ENCODE data around the gene RGS18. TPM values are rescaled to one million over a fixed set of nuclear protein-coding genes. Genes with fewer than 3 reads are reported as not detected.

The RGS18 gene
- total and polyA plus RNA-seq, 2 experiments from 2014 or later = not detected

GRCh38 chr1:192122668-192123067 is 35.6 kb upstream of the RGS18 start (continued):
- TF ChIP-seq, protein P1, sequence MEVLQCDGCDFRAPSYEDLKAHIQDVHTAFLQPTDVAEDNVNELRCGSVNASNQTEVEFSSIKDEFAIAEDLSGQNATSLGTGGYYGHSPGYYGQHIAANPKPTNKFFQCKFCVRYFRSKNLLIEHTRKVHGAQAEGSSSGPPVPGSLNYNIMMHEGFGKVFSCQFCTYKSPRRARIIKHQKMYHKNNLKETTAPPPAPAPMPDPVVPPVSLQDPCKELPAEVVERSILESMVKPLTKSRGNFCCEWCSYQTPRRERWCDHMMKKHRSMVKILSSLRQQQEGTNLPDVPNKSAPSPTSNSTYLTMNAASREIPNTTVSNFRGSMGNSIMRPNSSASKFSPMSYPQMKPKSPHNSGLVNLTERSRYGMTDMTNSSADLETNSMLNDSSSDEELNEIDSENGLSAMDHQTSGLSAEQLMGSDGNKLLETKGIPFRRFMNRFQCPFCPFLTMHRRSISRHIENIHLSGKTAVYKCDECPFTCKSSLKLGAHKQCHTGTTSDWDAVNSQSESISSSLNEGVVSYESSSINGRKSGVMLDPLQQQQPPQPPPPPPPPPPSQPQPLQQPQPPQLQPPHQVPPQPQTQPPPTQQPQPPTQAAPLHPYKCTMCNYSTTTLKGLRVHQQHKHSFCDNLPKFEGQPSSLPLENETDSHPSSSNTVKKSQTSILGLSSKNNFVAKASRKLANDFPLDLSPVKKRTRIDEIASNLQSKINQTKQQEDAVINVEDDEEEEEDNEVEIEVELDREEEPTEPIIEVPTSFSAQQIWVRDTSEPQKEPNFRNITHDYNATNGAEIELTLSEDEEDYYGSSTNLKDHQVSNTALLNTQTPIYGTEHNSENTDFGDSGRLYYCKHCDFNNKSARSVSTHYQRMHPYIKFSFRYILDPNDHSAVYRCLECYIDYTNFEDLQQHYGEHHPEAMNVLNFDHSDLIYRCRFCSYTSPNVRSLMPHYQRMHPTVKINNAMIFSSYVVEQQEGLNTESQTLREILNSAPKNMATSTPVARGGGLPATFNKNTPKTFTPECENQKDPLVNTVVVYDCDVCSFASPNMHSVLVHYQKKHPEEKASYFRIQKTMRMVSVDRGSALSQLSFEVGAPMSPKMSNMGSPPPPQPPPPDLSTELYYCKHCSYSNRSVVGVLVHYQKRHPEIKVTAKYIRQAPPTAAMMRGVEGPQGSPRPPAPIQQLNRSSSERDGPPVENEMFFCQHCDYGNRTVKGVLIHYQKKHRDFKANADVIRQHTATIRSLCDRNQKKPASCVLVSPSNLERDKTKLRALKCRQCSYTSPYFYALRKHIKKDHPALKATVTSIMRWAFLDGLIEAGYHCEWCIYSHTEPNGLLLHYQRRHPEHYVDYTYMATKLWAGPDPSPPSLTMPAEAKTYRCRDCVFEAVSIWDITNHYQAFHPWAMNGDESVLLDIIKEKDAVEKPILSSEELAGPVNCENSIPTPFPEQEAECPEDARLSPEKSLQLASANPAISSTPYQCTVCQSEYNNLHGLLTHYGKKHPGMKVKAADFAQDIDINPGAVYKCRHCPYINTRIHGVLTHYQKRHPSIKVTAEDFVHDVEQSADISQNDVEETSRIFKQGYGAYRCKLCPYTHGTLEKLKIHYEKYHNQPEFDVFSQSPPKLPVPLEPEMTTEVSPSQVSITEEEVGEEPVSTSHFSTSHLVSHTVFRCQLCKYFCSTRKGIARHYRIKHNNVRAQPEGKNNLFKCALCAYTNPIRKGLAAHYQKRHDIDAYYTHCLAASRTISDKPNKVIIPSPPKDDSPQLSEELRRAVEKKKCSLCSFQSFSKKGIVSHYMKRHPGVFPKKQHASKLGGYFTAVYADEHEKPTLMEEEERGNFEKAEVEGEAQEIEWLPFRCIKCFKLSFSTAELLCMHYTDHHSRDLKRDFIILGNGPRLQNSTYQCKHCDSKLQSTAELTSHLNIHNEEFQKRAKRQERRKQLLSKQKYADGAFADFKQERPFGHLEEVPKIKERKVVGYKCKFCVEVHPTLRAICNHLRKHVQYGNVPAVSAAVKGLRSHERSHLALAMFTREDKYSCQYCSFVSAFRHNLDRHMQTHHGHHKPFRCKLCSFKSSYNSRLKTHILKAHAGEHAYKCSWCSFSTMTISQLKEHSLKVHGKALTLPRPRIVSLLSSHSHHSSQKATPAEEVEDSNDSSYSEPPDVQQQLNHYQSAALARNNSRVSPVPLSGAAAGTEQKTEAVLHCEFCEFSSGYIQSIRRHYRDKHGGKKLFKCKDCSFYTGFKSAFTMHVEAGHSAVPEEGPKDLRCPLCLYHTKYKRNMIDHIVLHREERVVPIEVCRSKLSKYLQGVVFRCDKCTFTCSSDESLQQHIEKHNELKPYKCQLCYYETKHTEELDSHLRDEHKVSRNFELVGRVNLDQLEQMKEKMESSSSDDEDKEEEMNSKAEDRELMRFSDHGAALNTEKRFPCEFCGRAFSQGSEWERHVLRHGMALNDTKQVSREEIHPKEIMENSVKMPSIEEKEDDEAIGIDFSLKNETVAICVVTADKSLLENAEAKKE (CRISPR knock-in tag; IDR thresholded peaks at IDR 0.05) = no peak
- TF ChIP-seq JUNB (IDR thresholded peaks at IDR 0.05; ENCODE audit: unreplicated experiment) (no peak), NANOG (IDR thresholded peaks at IDR 0.05; ENCODE audit: borderline replicate concordance) (no peak), EZH2 (IDR thresholded peaks at IDR 0.05; ENCODE audit: low read depth, unreplicated experiment) (no peak), CREB1 (CRISPR knock-in tag; IDR thresholded peaks at IDR 0.05; ENCODE audit: low read depth) (no peak)
- TF ChIP-seq, protein P2, sequence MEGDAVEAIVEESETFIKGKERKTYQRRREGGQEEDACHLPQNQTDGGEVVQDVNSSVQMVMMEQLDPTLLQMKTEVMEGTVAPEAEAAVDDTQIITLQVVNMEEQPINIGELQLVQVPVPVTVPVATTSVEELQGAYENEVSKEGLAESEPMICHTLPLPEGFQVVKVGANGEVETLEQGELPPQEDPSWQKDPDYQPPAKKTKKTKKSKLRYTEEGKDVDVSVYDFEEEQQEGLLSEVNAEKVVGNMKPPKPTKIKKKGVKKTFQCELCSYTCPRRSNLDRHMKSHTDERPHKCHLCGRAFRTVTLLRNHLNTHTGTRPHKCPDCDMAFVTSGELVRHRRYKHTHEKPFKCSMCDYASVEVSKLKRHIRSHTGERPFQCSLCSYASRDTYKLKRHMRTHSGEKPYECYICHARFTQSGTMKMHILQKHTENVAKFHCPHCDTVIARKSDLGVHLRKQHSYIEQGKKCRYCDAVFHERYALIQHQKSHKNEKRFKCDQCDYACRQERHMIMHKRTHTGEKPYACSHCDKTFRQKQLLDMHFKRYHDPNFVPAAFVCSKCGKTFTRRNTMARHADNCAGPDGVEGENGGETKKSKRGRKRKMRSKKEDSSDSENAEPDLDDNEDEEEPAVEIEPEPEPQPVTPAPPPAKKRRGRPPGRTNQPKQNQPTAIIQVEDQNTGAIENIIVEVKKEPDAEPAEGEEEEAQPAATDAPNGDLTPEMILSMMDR (conservative IDR thresholded peaks at IDR 0.05; ENCODE audit: low read depth in 2 of 2) = no peak

DNA sequence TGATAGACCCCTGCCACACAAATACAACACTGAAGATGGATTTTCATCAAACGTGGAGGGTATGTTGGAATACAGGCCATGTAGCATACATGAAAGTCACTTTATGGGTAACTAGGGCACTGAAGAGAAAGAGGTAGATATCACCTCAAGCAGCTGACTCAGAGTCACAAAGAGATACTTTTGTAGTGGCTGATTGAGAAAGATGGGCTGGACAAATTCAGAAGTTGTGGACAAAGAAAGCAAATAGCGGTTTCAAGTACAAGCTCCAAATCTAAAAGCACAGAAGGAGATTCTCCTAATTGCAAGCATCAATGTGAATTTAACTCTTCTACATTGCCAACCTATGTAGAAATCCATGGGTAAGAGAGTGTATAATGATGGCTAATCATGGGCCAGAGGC is 35.0 kb upstream of the RGS18 start:
- no peak for ATAC-seq
- H3K27me3 Mint-ChIP-seq (ENCODE audit: insufficient read depth, low read depth, poor library complexity) = peaks cover 1% of the 10 kb centered on the region
- Histone ChIP-seq H4K20me1 (replicated peaks; ENCODE audit: insufficient read depth) (no peaks in the 10 kb centered on the region), H3K27ac (ENCODE audit: low read depth) (no peak overlapping the region), H3K4me1 (ENCODE audit: insufficient read depth) (peaks cover 24% of the 10 kb centered on the region), H3K27me3 (ENCODE audit: insufficient read depth) (no peaks in the 10 kb centered on the region), H3K36me3 (ENCODE audit: insufficient read depth) (no peaks in the 10 kb centered on the region), H3K79me2 (replicated peaks; ENCODE audit: insufficient read depth) (no peaks in the 10 kb centered on the region), H3K4me3 (no peak overlapping the region), H3K4me2 (no peak overlapping the region), H2AFZ (no peak overlapping the region), H3F3A (replicated peaks; ENCODE audit: low read depth) (no peaks in the 10 kb centered on the region), H3K9me2 (ENCODE audit: insufficient read depth) (peaks cover 3% of the 10 kb centered on the region; the same call in 1 of the 2 replicates)
- peaks cover 4% of the 10 kb centered on the region; the same call in 1 of the 3 replicates for H3K9me3 Mint-ChIP-seq
- H3K4me1 Mint-ChIP-seq = peaks cover 28% of the 10 kb centered on the region
- no peak overlapping the region for H3K27ac Mint-ChIP-seq
- DNase-seq (ENCODE audit: low spot score) = no peak
- H3K4me3 Mint-ChIP-seq = no peak overlapping the region
- H3K36me3 Mint-ChIP-seq (ENCODE audit: low read depth) = peaks cover 10% of the 10 kb centered on the region; the same call in 1 of the 3 replicates
- TF ChIP-seq JUNB (IDR thresholded peaks at IDR 0.05; ENCODE audit: unreplicated experiment) = no peak
- TF ChIP-seq, protein P3, sequence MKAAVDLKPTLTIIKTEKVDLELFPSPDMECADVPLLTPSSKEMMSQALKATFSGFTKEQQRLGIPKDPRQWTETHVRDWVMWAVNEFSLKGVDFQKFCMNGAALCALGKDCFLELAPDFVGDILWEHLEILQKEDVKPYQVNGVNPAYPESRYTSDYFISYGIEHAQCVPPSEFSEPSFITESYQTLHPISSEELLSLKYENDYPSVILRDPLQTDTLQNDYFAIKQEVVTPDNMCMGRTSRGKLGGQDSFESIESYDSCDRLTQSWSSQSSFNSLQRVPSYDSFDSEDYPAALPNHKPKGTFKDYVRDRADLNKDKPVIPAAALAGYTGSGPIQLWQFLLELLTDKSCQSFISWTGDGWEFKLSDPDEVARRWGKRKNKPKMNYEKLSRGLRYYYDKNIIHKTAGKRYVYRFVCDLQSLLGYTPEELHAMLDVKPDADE (IDR thresholded peaks at IDR 0.05) = no peak
- TF ChIP-seq, protein P2 (conservative IDR thresholded peaks at IDR 0.05; ENCODE audit: low read depth in 2 of 2) = no peak
